Right lobe of liver (tissue), 6 donors: ENCODE measurements around the gene MYOC. TPM values are rescaled to one million over a fixed set of nuclear protein-coding genes. Genes with fewer than 3 reads are reported as not detected.
A peak's percentile ranks its signal among the peaks of the same experiment; 100 is the strongest.
"Not testable (repeated sequence)": the region's sequence is repeated elsewhere in the genome, so short reads cannot be mapped to it uniquely, and the experiment has no call there.

ENCODE experiments used
- ATAC-seq, 4 donors: fragments of 200-7000 bp; cut with Tn5 transposase; one replicate each; pipeline ENCODE4 v1.9.1; 2020; ENCODE audit warnings: mild to moderate bottlenecking in 4 of 4, moderate library complexity in 4 of 4
- DNase-seq, 3 donors: peaks; one replicate each; pipeline ENCODE4 v3.0.0-alpha.2; 2020
- H3K27ac ChIP-seq, 3 donors: fragments of 200-600 bp; one replicate each; pipeline ENCODE4 v1.8.0; 2022
- H3K27me3 ChIP-seq, 2 donors: fragments of 200-600 bp; one replicate each; pipeline ENCODE4 v1.8.0; 2022
- H3K36me3 ChIP-seq, 4 donors: fragments of 200-600 bp; sonication (generic) in 1 of 4; one replicate each; pipeline versions ENCODE4 v1.5.1 to v1.8.0; 2017 to 2022; ENCODE audit warnings: control low read depth in 1 of 4
- H3K4me1 ChIP-seq, 4 donors: fragments of 200-600 bp; sonication (generic) in 1 of 4; one replicate each; pipeline versions ENCODE4 v1.5.1 to v1.8.0; 2017 to 2022; ENCODE audit warnings: control low read depth in 1 of 4
- H3K4me3 ChIP-seq, 3 donors: fragments of 200-600 bp; one replicate each; pipeline ENCODE4 v1.8.0; 2022
- H3K9me3 ChIP-seq, 4 donors: fragments of 200-600 bp; sonication (generic) in 1 of 4; one replicate each; pipeline versions ENCODE4 v1.5.1 to v1.8.0; 2017 to 2022; ENCODE audit warnings: control low read depth in 1 of 4
- CTCF ChIP-seq, 4 donors: fragments of 200-600 bp in 3 of 4; fragments of 450-650 bp in 1 of 4; IDR thresholded peaks; one replicate each; pipeline versions ENCODE4 v1.5.1 to v1.8.0; 2016 to 2022; ENCODE audit warnings: antibody characterized with exemption in 4 of 4, mild to moderate bottlenecking in 2 of 4
- POLR2A ChIP-seq: fragments of 450-650 bp; IDR thresholded peaks from one replicate; pipeline ENCODE4 v1.6.1; 2017; ENCODE audit warnings: antibody characterized with exemption, mild to moderate bottlenecking
- WGBS: methylation state at CpG from one replicate; pipeline ENCODE4 v1.1.6; 2018; ENCODE audit warnings: low coverage, low lambda C conversion rate; ENCODE audit not compliant: insufficient coverage; ENCODE audit errors: missing lambda C conversion rate; 5-methylcytosine and 5-hydroxymethylcytosine counted together
- intact Hi-C, 2 donors: fragments of 100-400 bp; cut with DNase I; formaldehyde crosslinking; loops; one replicate each; pipeline versions ENCODE4 v1.11.2 to v1.14.1; 2022
- long read RNA-seq: library from polyadenylated mRNA; unstranded; transcript quantifications from one replicate; pipeline ENCODE4 v2.0.0, GENCODE V29; 2019
- total RNA-seq, 6 experiments: library from RNA; depleted of rRNA in 2 of 6; stranded (reverse); fragments of >200 nt in 2 of 6; fragmentation: NEBNext Ultra II Directional in 3 of 6; extraction: Animal tissue kit (Norgen Biotek cat#: 25700) in 3 of 6; gene quantifications; one replicate each; pipeline versions ENCODE4 v1.1.0 to v1.2.4, GENCODE V29; 2016 to 2023
- donor health status: DM: no; HTN: yes; CAD: no.
- donor health status: DM: no; HTN: no; CAD: no.
- donor health status: DM: no; HTN: no; CAD: no.
- donor health status: DM: no; HTN: yes; CAD: no.
- donor health status: DM: no; HTN: yes; CAD: no.

MYOC gene
- total RNA-seq = not detected
- long read RNA-seq = 0 reads

GRCh38 chr1:171652234-171652822 is at the start of gene MYOC:
TSS of gene MYOC (minus strand) at chr1:171652688. CDS start at chr1:171652611, 77 bp downstream.
- Histone ChIP-seq H3K36me3 (no peaks in the 10 kb centered on the region), H3K27me3 (no peaks in the 10 kb centered on the region), H3K4me3 (no peak within 1 kb of the TSS), H3K4me1 (peaks cover 0 to 22% (median 8%) of the 10 kb centered on the region in 4 donors), H3K9me3 (no peaks in the 10 kb centered on the region), H3K27ac (peak within 1 kb of the TSS in 2 of 3 donors; percentile 85 to 91)
- WGBS = 49% methylated on average over 4 of the region's 8 CpGs
- DNase-seq (no peak), ATAC-seq (no peak)
- intact Hi-C loops = no loop called here
- TF ChIP-seq POLR2A = no peak
- no peak for TF ChIP-seq CTCF (IDR thresholded peaks at IDR 0.05)

GRCh38 chr1:171699531-171699930 is 47.0 kb upstream of the MYOC start:
- H3K9me3 ChIP-seq = no peaks in the 10 kb centered on the region
- WGBS = 82% methylated on average over 1 of the region's 2 CpGs
- no peak overlapping the region for H3K4me3 ChIP-seq
- H3K36me3 ChIP-seq = peaks cover 0 to 6% (median 0%) of the 10 kb centered on the region in 4 donors
- no peak for DNase-seq
- H3K27me3 ChIP-seq = no peaks in the 10 kb centered on the region
- no peak overlapping the region for H3K27ac ChIP-seq
- H3K4me1 ChIP-seq = no peaks in the 10 kb centered on the region
- ATAC-seq = no peak
- no peak for TF ChIP-seq CTCF (IDR thresholded peaks at IDR 0.05)
- TF ChIP-seq POLR2A = no peak
- intact Hi-C loops = no loop called here

GRCh38 chr1:171695772-171696171 is 43.3 kb upstream of the MYOC start:
- intact Hi-C loops, H3K9me3 ChIP-seq, H3K27ac ChIP-seq, H3K4me1 ChIP-seq, ATAC-seq, H3K36me3 ChIP-seq, H3K4me3 ChIP-seq, DNase-seq, H3K27me3 ChIP-seq: not testable (repeated sequence)
- WGBS = no CpG with 5 or more reads among the region's 14 CpGs

- H3K9me3 ChIP-seq, H3K36me3 ChIP-seq, DNase-seq, H3K27ac ChIP-seq, H3K4me3 ChIP-seq, H3K27me3 ChIP-seq, ATAC-seq, intact Hi-C loops, H3K4me1 ChIP-seq: not testable (repeated sequence)
- WGBS = 100% methylated on average over 3 of the region's 23 CpGs
These were observed 41.1 kb upstream of the MYOC start for GRCh38 chr1:171693541-171693940.

- no peak for TF ChIP-seq POLR2A
- no peak for TF ChIP-seq CTCF (IDR thresholded peaks at IDR 0.05)
- 56% methylated on average over 6 of the region's 8 CpGs for WGBS
- Histone ChIP-seq H3K27me3 (no peaks in the 10 kb centered on the region), H3K4me3 (no peak overlapping the region), H3K36me3 (no peaks in the 10 kb centered on the region), H3K9me3 (no peaks in the 10 kb centered on the region), H3K27ac (no peak overlapping the region), H3K4me1 (no peaks in the 10 kb centered on the region)
- ATAC-seq (no peak), DNase-seq (no peak)
- intact Hi-C loops = no loop called here
These were observed 31.4 kb upstream of the MYOC start for GRCh38 chr1:171683870-171684269.
